Measurements from ENCODE around the gene FOXP1. TPM values are rescaled to one million over a fixed set of nuclear protein-coding genes. Genes with fewer than 3 reads are reported as not detected.

Gene FOXP1
- total RNA-seq, 1 experiment from 2014 or later, result 58.4 TPM

GRCh38 chr3:71407823-71408222, 175.7 kb downstream of the FOXP1 start:
- TF ChIP-seq CTCF (conservative IDR thresholded peaks at IDR 0.05; ENCODE audit: low read depth, low read length) (no peak), EZH2 (IDR thresholded peaks at IDR 0.05; ENCODE audit: borderline replicate concordance, low read depth, low read length, poor library complexity, severe bottlenecking) (no peak)
- Histone ChIP-seq H3K36me3 (ENCODE audit: insufficient read depth, low read length, poor library complexity, severe bottlenecking) (no peaks in the 10 kb centered on the region), H3K27ac (ENCODE audit: low read depth, low read length, poor library complexity, severe bottlenecking) (no peak overlapping the region), H3K9me3 (ENCODE audit: low read depth, low read length, poor library complexity, severe bottlenecking) (no peaks in the 10 kb centered on the region), H3K27me3 (replicated peaks; ENCODE audit: insufficient read depth, low read depth, low read length, poor library complexity) (no peaks in the 10 kb centered on the region), H3K4me3 (ENCODE audit: low read depth, low read length, poor library complexity, severe bottlenecking) (no peak overlapping the region), H3K4me1 (ENCODE audit: insufficient read depth, low read length, poor library complexity, severe bottlenecking) (no peaks in the 10 kb centered on the region)
- intact Hi-C loops (cut with micrococcal nuclease; ENCODE audit: unreplicated experiment), result no loop called here
- ChIA-PET CTCF (no interaction called here), POLR2A (ENCODE audit: low non-redundant PET) (no interaction called here)
- no TSS peak for BruUV-seq (replicated peaks)
- DNase-seq (ENCODE audit: low spot score), result no peak

- Histone ChIP-seq H3K27ac (ENCODE audit: low read depth, low read length, poor library complexity, severe bottlenecking) (no peak overlapping the region), H3K4me3 (ENCODE audit: low read depth, low read length, poor library complexity, severe bottlenecking) (no peak overlapping the region), H3K9me3 (ENCODE audit: low read depth, low read length, poor library complexity, severe bottlenecking) (no peaks in the 10 kb centered on the region), H3K27me3 (replicated peaks; ENCODE audit: insufficient read depth, low read depth, low read length, poor library complexity) (no peaks in the 10 kb centered on the region), H3K4me1 (ENCODE audit: insufficient read depth, low read length, poor library complexity, severe bottlenecking) (no peaks in the 10 kb centered on the region), H3K36me3 (ENCODE audit: insufficient read depth, low read length, poor library complexity, severe bottlenecking) (no peaks in the 10 kb centered on the region)
- DNase-seq (ENCODE audit: low spot score), result no peak
- CTCF ChIA-PET, result no interaction called here
- POLR2A ChIA-PET (ENCODE audit: low non-redundant PET), result no interaction called here
- intact Hi-C loops (cut with micrococcal nuclease; ENCODE audit: unreplicated experiment), result no loop called here
- no peak for TF ChIP-seq CTCF (conservative IDR thresholded peaks at IDR 0.05; ENCODE audit: low read depth, low read length)
- no peak for TF ChIP-seq EZH2 (IDR thresholded peaks at IDR 0.05; ENCODE audit: borderline replicate concordance, low read depth, low read length, poor library complexity, severe bottlenecking)
- BruUV-seq (replicated peaks), result no TSS peak
Measured at GRCh38 chr3:71406972-71407810, 176.3 kb downstream of the FOXP1 start.

GRCh38 chr3:71402911-71403310, 180.6 kb downstream of the FOXP1 start:
- H3K4me1 ChIP-seq (ENCODE audit: insufficient read depth, low read length, poor library complexity, severe bottlenecking), result peaks cover 11% of the 10 kb centered on the region
- ChIA-PET CTCF (no interaction called here), POLR2A (ENCODE audit: low non-redundant PET) (no interaction called here)
- no peaks in the 10 kb centered on the region for H3K36me3 ChIP-seq (ENCODE audit: insufficient read depth, low read length, poor library complexity, severe bottlenecking)
- no peak for DNase-seq (ENCODE audit: low spot score)
- intact Hi-C loops (cut with micrococcal nuclease; ENCODE audit: unreplicated experiment), result no loop called here
- H3K4me3 ChIP-seq (ENCODE audit: low read depth, low read length, poor library complexity, severe bottlenecking), result no peak overlapping the region
- no TSS peak for BruUV-seq (replicated peaks)
- no peak for TF ChIP-seq CTCF (conservative IDR thresholded peaks at IDR 0.05; ENCODE audit: low read depth, low read length)
- TF ChIP-seq EZH2 (IDR thresholded peaks at IDR 0.05; ENCODE audit: borderline replicate concordance, low read depth, low read length, poor library complexity, severe bottlenecking), result no peak
- H3K27ac ChIP-seq (ENCODE audit: low read depth, low read length, poor library complexity, severe bottlenecking), result no peak overlapping the region
- no peaks in the 10 kb centered on the region for H3K27me3 ChIP-seq (replicated peaks; ENCODE audit: insufficient read depth, low read depth, low read length, poor library complexity)
- no peaks in the 10 kb centered on the region for H3K9me3 ChIP-seq (ENCODE audit: low read depth, low read length, poor library complexity, severe bottlenecking)
